NCI-H128 (cell line): ENCODE measurements around the gene NHS.

ENCODE experiments used
- DNase-seq: peaks from one replicate; lab custom pipeline; 2025; ENCODE audit not compliant: unreplicated experiment; lab: John Stamatoyannopoulos, UW

The NHS gene

GRCh38 chrX:17758382-17758781, 383.4 kb downstream of the NHS start:
- no peak for DNase-seq

- no peak for DNase-seq
These were observed 385.0 kb downstream of the NHS start for GRCh38 chrX:17759990-17760389.

- DNase-seq = no peak
These were observed 392.7 kb downstream of the NHS start for GRCh38 chrX:17767734-17768133.

GRCh38 chrX:17768997-17769396, 394.0 kb downstream of the NHS start:
- DNase-seq = no peak

- DNase-seq = no peak
These were observed 394.8 kb downstream of the NHS start for GRCh38 chrX:17769701-17770269.

GRCh38 chrX:17773221-17773876, 398.3 kb downstream of the NHS start:
- DNase-seq = no peak

- DNase-seq = no peak
These were observed 399.1 kb downstream of the NHS start for GRCh38 chrX:17774053-17774452.

GRCh38 chrX:17778997-17779396, 404.0 kb downstream of the NHS start:
- no peak for DNase-seq

- no peak for DNase-seq
These were observed 404.4 kb downstream of the NHS start for GRCh38 chrX:17779434-17779833.
